Nephron (organoid): ENCODE measurements around the gene CHSY1.

Experiments used
- H3K27ac Mint-ChIP-seq, 3 experiments: 2 replicates each; pipeline ENCODE4 v1.8.0; 2020; ENCODE audit warnings: mixed read lengths in 3 of 3, mild to moderate bottlenecking in 2 of 3, moderate library complexity in 1 of 3
- H3K27me3 Mint-ChIP-seq: 2 replicates; pipeline ENCODE4 v1.8.0; 2021; ENCODE audit warnings: low read depth, mild to moderate bottlenecking, moderate library complexity, mixed read lengths
- H3K36me3 Mint-ChIP-seq: 2 replicates; pipeline ENCODE4 v1.8.0; 2020; ENCODE audit warnings: low read depth, mixed read lengths
- H3K4me1 Mint-ChIP-seq: 2 replicates; pipeline ENCODE4 v1.8.0; 2020; ENCODE audit warnings: mixed read lengths
- H3K4me3 Mint-ChIP-seq, 3 experiments: 2 replicates each; pipeline ENCODE4 v1.8.0; 2020; ENCODE audit warnings: mild to moderate bottlenecking in 3 of 3, mixed read lengths in 3 of 3, moderate library complexity in 2 of 3
- H3K9me3 Mint-ChIP-seq: 2 replicates; pipeline ENCODE4 v1.8.0; 2020; ENCODE audit warnings: mixed read lengths
- TF ChIP-seq, protein P1 (sequence below), 3 experiments: fragments of 200-600 bp; sonication (generic); IDR thresholded peaks; one replicate each; pipeline ENCODE4 v1.5.0; 2021; ENCODE audit warnings: antibody characterized with exemption in 3 of 3; ENCODE audit not compliant: unreplicated experiment in 3 of 3

CHSY1 gene

DNA sequence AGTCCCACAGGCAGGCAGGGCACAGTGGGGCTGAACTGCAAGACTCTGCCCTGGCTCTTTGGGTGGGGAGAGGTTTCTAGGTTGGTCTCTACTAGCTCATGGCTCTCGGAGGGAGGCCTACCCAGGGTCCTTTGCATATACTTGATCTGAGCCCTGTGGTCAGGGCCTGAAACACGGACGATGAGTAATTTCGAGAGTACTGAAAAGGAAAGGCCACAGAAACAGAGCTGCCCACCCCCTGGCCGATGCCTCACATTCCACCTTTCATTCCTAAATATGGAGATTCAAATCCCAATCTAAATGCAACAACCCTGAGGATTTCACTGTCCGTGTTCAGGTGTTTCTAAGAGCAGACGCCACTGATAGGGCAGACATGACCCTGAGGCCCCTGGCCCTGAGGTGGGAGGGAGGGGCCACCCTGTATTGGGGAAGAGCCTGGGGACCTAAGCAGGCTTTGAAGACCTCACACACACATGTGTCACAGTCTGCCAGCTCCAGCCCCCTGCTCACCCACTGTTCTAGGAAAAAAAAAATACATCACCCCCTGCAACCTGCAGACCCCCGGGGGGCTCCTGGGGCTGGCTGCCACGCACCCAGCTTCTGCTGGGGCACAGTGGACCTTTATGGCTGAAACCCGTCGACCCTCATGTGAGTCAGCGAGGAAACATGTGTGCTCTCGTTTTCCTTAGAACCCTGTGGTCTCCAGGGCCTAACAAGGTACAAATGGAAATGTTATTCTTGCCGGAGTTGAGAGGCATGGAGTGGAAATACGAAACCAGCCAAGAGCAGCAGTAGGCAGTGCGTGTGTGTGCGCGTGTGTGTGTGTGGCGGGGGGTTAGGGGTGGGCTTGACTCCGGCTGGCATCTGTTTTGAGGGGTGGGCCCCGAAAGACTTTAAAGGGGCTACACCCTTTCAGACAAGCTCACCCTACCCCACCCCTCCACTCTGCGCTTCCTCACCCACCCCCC, 112.7 kb downstream of the CHSY1 start:
- TF ChIP-seq, protein P1, sequence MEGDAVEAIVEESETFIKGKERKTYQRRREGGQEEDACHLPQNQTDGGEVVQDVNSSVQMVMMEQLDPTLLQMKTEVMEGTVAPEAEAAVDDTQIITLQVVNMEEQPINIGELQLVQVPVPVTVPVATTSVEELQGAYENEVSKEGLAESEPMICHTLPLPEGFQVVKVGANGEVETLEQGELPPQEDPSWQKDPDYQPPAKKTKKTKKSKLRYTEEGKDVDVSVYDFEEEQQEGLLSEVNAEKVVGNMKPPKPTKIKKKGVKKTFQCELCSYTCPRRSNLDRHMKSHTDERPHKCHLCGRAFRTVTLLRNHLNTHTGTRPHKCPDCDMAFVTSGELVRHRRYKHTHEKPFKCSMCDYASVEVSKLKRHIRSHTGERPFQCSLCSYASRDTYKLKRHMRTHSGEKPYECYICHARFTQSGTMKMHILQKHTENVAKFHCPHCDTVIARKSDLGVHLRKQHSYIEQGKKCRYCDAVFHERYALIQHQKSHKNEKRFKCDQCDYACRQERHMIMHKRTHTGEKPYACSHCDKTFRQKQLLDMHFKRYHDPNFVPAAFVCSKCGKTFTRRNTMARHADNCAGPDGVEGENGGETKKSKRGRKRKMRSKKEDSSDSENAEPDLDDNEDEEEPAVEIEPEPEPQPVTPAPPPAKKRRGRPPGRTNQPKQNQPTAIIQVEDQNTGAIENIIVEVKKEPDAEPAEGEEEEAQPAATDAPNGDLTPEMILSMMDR (IDR thresholded peaks at IDR 0.05; ENCODE audit: unreplicated experiment in 3 of 3): no peak
- Mint-ChIP-seq H3K4me1 (peaks cover 20% of the 10 kb centered on the region), H3K27ac (peak overlapping the region in 2 of 3 experiments; percentile 53 to 67), H3K36me3 (no peaks in the 10 kb centered on the region), H3K4me3 (no peak overlapping the region), H3K9me3 (peaks cover 3% of the 10 kb centered on the region), H3K27me3 (peaks cover 7% of the 10 kb centered on the region)

DNA sequence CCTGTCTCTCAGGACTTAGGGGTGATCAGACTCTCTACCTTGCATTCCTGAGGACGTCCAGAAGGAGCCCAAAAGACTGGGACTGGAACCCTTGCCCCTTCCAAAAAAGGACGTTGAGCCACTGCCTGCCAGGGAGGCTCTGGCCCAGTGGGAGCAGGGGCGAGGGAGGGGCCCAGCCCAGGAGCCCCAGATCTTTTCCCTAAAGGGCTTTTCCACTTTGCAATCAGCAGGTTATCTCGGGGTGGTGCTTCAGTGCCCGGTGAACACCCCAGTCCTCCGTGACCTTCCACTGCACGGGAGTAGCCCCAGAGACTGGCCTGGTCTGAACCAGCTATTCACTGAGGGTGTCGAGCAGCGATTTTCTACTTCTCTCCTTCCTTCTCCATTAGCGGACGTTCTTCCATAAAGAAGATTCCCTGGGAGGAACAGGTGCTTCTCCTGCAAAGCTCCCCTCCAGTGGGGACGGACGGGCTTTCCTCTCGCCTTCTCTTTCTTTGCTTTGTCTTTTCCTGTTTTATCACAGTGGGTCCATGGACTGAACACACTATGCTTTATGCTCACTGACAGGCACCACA, 113.7 kb downstream of the CHSY1 start:
- TF ChIP-seq, protein P1 (IDR thresholded peaks at IDR 0.05; ENCODE audit: unreplicated experiment in 3 of 3): no peak
- H3K4me3 Mint-ChIP-seq: no peak overlapping the region
- H3K4me1 Mint-ChIP-seq: peaks cover 20% of the 10 kb centered on the region
- peak overlapping the region in 1 of 3 experiments; percentile 41 for H3K27ac Mint-ChIP-seq
- no peaks in the 10 kb centered on the region for H3K36me3 Mint-ChIP-seq
- peaks cover 6% of the 10 kb centered on the region for H3K27me3 Mint-ChIP-seq
- peaks cover 3% of the 10 kb centered on the region for H3K9me3 Mint-ChIP-seq

DNA sequence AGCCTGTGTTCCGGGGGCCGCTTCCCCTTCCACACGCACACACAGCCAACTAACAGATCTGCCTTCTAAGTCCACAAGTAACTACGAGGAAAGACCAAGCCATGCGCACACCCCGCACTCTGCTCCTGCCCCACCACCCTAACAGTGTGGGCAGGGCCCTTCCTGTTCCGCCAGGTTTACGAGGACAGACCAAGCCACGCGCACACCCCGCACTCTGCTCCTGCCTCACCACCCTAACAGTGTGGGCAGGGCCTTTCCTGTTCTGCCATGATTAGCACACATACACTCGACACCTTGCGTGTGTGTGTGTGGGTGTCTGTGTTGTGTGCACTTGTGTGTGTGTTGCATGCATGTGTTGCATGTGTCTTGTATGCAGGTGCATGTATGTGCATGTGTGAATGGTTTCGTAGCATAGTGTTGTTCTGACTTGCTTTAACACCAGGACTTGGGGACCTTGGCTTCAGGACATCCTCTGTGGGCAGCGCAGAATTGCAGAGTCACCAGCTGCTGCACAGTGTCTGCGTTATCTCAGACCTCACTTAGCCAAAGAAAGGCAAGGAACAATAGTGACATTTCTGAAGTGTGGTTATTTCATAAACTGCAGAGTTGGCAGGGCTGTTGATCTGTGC, 114.4 kb downstream of the CHSY1 start:
- peaks cover 20% of the 10 kb centered on the region for H3K4me1 Mint-ChIP-seq
- no peak overlapping the region for H3K4me3 Mint-ChIP-seq
- H3K9me3 Mint-ChIP-seq: peaks cover 3% of the 10 kb centered on the region
- H3K27me3 Mint-ChIP-seq: peaks cover 6% of the 10 kb centered on the region
- no peaks in the 10 kb centered on the region for H3K36me3 Mint-ChIP-seq
- TF ChIP-seq, protein P1 (IDR thresholded peaks at IDR 0.05; ENCODE audit: unreplicated experiment in 3 of 3): no peak
- H3K27ac Mint-ChIP-seq: peak overlapping the region in 1 of 3 experiments; percentile 14

DNA sequence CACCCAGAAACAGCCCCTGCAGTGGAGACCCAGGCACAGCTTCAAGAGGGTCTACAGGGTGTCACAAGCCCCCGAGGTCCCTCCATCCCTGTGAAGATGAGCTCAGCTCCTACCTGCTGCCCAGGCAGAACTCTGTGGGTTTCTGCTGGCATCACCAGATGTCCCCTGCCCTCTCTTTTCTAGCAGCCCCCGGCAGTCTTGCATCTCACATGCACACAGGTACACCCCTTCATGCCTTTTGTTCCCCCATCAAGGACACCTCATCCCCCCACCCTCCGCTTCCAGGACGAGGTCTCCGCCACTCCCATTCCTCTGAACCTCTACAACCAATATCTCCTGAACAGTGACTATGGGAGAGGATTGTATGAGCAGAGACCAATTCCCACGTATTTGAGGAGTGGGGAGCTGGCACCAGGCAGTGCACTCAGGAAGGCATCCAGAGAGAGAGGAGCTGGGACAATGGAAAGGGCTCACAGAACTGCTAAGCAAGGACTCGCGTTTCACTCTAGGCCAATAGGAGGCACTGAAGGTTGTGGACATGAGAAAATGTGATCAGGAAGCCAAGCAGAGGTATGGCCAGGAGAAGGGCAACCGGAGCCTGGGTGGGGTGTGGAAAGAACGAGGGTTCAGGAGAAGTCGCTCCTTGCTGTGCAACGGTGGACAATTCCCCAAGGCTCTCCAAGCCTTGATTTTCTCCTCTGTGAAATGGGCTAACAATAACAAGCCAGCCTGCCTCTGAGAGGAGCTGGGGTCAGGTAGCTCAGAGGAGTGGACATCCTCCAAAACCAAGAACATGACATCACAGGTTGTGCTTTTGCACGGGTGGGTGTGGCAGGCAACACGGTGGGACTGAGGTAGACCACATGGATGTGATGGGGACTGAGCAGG, 115.2 kb downstream of the CHSY1 start:
- Mint-ChIP-seq H3K27me3 (peaks cover 6% of the 10 kb centered on the region), H3K36me3 (no peaks in the 10 kb centered on the region), H3K4me1 (peaks cover 20% of the 10 kb centered on the region), H3K4me3 (no peak overlapping the region), H3K27ac (peak overlapping the region in 1 of 3 experiments; percentile 54), H3K9me3 (peaks cover 3% of the 10 kb centered on the region)
- TF ChIP-seq, protein P1 (IDR thresholded peaks at IDR 0.05; ENCODE audit: unreplicated experiment in 3 of 3): no peak

DNA sequence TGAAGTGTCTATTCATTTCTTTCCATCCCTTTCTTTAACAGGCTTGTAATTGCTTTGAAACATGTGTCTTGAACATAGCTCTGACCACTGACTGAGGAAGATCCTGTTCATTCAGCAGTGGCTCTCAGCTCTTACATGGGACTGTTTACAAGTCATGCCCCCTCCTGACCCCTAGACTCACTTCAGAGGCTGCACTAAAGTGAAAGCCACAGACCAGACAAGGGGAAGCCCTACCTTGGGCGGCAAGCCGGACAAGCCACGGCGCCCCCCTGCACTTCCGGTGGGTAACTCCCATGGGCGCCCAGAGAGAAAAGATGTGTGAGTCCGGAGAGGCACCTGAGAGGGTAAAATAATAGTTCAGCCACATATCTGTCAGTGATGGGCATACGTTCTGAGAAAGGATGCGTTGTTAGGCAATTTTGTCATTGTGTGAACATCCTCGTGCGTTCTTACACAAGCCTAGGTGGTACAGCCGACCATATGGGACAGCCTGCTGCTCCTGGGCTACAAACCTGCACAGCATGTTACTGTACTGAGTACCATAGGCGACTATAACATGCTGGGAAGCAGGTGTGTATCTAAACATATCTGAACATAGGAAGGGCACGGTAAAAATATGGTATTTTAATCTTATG, 116.2 kb downstream of the CHSY1 start:
- TF ChIP-seq, protein P1 (IDR thresholded peaks at IDR 0.05; ENCODE audit: unreplicated experiment in 3 of 3): no peak
- Mint-ChIP-seq H3K9me3 (peaks cover 3% of the 10 kb centered on the region), H3K36me3 (no peaks in the 10 kb centered on the region), H3K27ac (no peak overlapping the region), H3K4me3 (no peak overlapping the region), H3K4me1 (peaks cover 20% of the 10 kb centered on the region), H3K27me3 (peaks cover 6% of the 10 kb centered on the region)
